Caki2 (cell line): Measurements from ENCODE around the gene WRAP53. TPM values are rescaled to one million over a fixed set of nuclear protein-coding genes. Genes with fewer than 3 reads are reported as not detected.
A peak's percentile ranks its signal among the peaks of the same experiment; 100 is the strongest.

ENCODE experiments used
- DNase-seq: peaks from one replicate; pipeline ENCODE4 v3.0.0-alpha.2; 2015; ENCODE audit warnings: low read depth
- in situ Hi-C: cut with HindIII; loops from 2 replicates; pipeline ENCODE4 v1.10.0; 2016; ENCODE audit warnings: low sequenced_read_pairs, low pct_unique_long_range_greater_than_20kb, mixed read lengths
- total RNA-seq: library from RNA; depleted of rRNA; stranded (reverse); fragments of >200 nt; shearing (Covaris generic); gene quantifications from 2 replicates; pipeline ENCODE4 v1.2.3, GENCODE V29; 2014; ENCODE audit warnings: low replicate concordance

WRAP53 gene
- total RNA-seq, 1 experiment from 2014 or later, result 23.1 TPM

DNA sequence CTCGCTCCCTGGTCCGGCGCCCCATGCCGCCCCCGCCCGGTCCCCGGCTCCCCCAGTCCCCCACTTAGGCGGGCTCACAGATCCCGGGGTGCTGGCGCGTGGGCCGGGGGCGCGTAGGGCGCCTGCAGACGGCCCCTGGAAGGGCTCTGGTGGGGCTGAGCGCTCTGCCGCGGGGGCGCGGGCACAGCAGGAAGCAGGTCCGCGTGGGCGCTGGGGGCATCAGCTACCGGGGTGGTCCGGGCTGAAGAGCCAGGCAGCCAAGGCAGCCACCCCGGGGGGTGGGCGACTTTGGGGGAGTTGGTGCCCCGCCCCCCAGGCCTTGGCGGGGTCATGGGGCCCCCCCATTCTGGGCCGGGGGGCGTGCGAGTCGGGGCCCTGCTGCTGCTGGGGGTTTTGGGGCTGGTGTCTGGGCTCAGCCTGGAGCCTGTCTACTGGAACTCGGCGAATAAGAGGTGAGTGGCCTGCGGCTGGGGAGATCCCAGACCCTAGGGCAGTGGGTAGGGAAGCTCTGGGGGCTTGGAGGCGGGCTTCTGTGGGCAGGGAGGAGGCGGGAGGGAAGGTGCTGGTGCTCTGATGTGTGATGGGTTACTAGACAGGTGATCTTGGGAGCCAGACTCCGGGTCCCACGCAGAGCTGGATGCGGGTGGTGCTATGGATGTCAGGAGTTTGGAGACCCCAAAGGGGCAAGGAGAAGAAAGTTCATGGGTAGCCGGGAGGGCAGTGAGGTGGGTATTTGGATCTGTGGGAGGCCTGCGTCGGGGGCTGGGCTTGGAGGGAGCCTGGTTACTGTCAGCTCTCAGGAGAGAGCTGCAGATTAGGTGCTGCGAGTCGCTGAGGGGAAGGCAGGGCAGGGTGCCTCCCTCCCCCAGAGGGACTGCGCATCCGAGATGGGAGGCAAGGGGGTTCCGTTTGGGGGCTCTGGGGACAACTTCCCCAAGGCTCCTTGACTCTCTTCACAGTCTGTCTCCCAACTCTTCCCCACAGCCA lies 17.3 kb downstream of the WRAP53 start:
- no peak for DNase-seq
- in situ Hi-C loops, result no loop called here

DNA sequence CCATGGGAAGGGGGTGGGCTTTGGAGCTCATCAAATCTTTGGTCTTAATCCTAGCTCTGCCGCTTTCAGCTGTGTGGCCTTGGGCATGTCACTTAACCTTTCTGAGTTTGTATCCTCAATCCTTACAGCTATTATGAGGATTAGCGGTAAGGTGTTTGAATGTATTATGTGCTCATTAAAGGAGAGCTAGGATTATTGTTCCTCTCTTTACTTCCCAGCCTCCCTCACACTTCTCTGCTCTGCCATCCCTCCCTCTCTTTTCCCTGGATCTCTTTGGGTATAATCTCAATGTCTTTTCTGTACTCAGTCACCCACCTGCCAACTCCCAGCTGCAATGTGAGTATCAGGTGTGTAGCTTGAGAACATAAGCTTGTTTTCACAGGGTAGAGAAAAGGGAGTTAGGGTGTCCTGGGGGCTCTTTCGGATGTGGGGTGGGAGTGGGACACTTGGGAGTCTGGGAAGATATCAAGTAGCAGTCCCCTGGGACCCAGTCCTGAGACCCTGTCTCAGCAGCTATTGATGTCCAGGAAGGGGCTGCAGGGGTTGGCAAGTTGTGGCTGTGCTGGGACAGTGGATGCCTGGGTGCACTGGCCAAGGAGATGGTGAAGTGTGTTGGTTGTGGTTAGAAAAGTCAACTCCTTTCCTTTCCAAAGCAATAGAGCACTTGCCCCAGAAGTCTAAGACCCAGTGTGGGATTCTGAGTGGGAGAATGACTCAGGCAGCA lies 18.5 kb downstream of the WRAP53 start:
- no peak for DNase-seq
- in situ Hi-C loops, result no loop called here

DNA sequence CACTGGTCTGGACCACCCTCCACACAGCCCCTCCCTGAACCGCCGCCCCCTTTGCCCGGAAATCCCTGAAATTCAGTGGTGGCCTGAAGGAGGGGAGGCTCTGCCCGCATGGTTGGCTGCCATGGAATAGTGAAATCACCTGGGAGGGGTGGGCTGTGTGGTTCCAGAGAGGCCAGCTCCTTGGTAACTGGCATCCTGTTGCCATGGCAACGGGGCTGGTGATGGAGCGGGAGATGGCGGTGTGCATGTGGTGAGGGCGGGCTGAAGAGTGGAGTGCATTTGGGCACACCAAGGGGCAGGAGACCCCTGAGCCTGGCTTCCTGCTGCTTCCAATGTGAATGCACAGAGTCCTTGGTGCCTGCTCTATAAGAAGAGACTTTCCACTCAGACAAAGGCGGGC lies 19.2 kb downstream of the WRAP53 start:
- no peak for DNase-seq
- in situ Hi-C loops, result no loop called here

DNA sequence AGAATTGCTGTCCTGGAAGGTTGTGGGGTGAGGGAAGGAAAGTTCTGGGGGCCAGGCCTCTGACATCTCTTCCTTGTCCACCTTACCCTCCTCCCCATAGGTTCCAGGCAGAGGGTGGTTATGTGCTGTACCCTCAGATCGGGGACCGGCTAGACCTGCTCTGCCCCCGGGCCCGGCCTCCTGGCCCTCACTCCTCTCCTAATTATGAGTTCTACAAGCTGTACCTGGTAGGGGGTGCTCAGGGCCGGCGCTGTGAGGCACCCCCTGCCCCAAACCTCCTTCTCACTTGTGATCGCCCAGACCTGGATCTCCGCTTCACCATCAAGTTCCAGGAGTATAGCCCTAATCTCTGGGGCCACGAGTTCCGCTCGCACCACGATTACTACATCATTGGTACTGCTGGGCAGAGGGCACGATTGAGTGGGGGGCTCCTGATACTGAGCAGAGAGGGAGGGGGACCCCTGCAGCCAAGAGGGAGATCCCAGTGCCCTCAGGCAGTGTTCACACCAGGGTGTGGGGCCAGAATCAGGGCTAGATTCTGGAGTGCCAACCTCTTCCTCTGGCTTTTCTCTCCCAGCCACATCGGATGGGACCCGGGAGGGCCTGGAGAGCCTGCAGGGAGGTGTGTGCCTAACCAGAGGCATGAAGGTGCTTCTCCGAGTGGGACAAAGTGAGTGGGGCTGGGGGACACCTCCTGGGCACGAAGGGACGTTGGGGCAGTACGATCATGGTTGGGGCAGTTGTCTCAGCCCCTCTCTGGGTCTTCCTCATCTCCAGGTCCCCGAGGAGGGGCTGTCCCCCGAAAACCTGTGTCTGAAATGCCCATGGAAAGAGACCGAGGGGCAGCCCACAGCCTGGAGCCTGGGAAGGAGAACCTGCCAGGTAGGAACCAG lies 19.8 kb downstream of the WRAP53 start:
- no peak for DNase-seq
- in situ Hi-C loops, result no loop called here

- in situ Hi-C loops, result no loop called here
Measured at GRCh38 chr17:7709031-7709430, 20.8 kb downstream of the WRAP53 start.

GRCh38 chr17:7710301-7710700 lies 22.0 kb downstream of the WRAP53 start:
- no peak for DNase-seq
- in situ Hi-C loops, result no loop called here

More at GRCh38 chr17:7709031-7709430, 20.8 kb downstream of the WRAP53 start:
- no peak for DNase-seq

DNA sequence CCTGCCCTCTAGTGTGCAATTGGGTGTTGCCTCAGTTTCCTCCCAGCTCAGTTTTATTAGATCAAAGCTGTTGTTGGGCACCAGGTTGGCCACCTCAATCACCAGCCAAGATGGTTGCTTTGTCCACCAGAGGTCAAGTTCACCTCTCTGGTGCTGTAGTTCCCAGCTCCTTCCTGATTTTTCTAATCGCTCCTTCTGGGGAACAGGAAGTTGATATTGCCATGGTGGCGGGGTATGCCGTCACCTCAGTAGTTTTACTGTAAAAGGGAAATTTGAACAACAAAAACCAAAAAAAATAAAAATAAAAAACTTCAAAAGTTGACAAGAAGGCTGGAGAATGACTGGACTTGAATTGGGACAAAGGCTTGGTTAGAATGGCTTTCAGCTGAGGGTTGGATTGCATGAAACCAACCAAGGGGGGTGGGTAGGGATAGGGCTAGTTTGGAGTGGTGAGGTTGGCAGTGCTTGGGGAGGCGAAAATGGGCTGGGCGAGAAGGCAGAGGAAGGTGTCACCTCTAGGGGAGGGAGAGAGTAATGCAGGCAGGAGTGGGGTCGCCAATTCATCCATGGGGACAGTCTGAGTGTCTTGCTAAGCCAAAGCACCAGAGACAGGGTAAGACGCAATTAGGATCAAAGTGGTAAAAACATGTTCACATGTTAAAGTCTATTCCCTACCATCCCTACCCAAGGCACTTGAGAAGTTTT lies 22.9 kb downstream of the WRAP53 start:
- in situ Hi-C loops, result no loop called here

DNA sequence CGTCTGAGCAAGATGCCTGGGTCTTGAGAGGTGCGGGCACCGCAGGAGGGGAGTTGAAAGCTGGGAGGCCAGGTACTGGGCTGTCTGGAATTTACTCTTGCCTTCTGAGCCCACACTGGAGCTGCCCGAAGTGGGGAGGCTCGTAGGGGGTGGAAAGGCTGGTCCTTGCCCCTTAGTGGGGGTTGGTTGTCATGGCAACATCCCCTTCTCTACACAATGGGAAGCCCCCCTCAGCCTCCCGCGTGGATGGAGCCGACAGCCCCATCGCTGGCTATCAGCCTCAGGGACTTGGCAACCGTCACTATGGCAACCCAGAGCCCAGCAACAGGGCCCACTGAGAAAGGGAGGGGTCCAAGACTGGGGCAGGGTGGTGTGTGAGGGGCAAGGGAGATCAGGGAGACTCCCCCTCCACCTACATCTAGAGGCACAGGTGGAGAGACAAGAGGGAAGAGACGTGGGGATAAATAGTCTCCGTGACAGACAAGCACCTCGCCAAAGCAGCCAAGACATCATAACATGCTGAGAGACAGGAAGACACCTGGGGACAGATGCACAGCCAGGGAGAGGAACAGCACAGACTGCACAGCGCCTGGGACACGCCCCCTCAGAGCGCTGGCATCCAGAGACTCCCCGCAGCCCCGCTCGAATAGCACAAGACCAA lies 24.0 kb downstream of the WRAP53 start:
- in situ Hi-C loops, result no loop called here
- DNase-seq, result no peak

More for the DNA sequence above, 22.9 kb downstream of the WRAP53 start:
- DNase-seq, result no peak

GRCh38 chr17:7713782-7714181 lies 25.5 kb downstream of the WRAP53 start:
- in situ Hi-C loops, result no loop called here

DNA sequence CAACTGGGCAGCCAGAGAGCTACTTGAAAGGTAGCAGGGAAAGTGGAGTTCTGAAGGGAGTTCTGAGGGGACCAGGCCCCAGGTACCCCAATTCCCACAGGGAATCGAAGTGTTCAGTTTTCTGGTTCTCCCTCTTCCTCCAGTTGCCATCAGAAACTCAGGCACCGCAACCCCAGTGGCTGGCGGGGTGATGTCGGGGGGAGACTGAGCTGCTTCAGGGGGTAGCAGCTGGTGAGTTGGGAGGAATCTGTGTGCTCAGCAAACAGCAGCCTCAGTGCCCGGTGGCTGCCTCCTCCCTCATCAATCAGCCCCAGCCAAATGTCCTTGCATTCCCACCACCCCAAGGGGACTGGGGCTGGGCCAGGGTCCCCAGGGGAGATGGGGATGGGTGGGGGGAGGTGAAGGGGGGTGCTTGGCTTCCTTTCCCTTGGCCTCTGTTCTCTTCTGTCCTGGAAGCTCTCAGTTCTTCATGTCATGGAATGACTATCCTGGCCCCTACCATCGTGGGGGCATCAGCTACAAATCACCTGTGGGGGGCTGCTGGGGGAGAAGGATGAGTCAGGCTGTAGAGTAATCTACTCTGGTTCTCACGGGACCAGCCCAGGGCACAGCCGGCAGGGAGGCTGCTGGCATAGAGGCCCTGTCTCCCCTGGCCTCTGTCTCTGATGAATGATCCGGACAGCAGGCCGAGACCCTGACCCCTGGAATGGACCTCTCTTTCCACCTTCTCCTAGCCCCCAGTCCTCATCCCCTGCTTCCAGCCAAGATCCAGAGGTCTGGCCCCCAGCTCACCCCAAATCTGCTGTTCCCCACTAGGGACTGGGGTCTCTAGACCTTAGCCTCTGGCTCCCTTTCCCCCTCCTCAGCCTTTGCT lies 26.7 kb downstream of the WRAP53 start:
- in situ Hi-C loops, result no loop called here
- DNase-seq, result no peak

More at GRCh38 chr17:7713782-7714181, 25.5 kb downstream of the WRAP53 start:
- DNase-seq, result no peak

DNA sequence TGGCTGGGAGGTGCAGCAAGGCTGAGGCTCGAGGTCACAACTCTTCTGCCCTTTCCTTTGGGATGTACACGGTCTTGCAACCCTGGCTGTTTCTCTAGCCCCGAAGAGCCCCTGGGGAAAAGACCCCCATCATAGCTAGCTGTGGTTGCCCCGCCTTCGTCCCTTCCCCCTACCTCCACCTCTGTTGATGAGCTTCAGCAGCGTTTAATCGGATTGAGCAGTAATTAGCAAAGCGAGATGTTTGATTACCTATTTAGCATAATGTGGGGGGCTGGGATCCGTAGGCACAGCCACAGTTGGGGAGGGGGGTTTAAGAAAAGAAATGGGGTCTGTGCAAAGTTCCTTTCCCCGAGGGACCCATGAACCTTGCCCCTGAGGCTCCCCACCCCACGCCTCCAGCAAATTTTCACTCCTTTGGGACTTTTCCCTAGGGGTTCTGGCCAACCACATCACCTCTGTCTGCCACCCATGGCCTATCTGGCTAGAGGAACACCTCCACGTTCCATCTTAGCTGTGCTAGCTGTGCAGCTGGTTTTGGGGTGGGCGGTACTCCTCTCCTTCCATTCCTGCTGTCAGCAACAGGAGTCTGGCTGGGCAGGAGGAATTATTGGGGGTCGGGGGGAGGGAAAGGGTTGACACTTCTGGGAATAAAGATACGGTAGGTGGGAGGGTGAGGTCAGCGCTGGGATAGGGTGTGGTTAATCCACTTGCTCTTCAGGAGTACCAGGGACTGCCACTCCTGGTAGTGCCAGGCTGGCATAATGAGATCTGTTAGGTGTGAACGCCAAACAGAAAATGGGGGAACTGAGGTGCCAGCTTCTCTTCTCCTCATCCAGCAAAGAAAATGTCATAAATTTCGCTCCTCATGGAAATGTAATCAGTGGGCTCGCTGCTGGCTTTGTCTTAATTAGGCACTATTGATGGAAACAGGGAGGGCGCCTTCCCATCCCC lies 27.9 kb downstream of the WRAP53 start:
- in situ Hi-C loops, result no loop called here

GRCh38 chr17:7716901-7717755 lies 28.9 kb downstream of the WRAP53 start, which contains the start of gene DNAH2:
TSS of gene DNAH2 (plus strand) at chr17:7717744. CDS start at chr17:7719735, 1,991 bp downstream.
- DNase-seq, result peak; percentile 85
- in situ Hi-C loops, result no loop called here

More for the DNA sequence above, 27.9 kb downstream of the WRAP53 start:
- DNase-seq, result no peak

DNA sequence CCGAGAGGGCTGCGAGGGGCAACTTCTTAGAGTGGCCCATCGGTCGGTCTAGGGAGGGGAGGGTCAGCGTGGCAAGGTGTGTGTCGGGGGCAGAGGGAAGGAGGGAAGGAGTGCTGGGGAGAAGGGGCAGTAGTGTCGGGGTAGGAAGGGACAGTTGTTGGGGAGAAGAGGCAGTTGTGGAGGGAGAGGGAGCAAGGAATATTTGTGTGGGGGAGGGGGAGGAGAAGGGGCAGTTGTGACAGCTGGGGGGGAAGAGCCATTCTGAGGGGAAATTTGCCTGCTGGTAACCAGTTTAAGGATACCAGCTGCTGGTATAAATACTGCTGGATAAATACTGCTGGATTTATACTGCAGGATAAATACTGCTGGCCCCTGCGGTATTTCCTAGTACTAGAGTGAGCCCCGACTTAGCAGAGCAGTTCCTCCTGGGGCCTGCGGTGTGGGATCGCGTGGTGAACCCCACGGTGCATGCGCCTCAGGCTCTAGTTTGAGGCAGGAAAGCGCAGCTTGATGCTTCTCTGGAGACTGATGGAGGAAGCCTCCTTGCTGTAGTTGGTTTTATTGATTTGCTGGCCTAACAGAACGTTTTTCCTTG lies 29.6 kb downstream of the WRAP53 start:
- in situ Hi-C loops, result no loop called here
- DNase-seq, result no peak

- DNase-seq, result no peak
- in situ Hi-C loops, result no loop called here
Measured at GRCh38 chr17:7719661-7720060, 31.4 kb downstream of the WRAP53 start.
